22Rv1 (cell line): ENCODE measurements around the gene INPP1.

Experiments
- H3K27ac ChIP-seq: fragments of 450-650 bp; 2 replicates; pipeline ENCODE4 v1.5.1; 2017
- ZFX ChIP-seq: fragments of 450-650 bp; IDR thresholded peaks from 2 replicates; pipeline ENCODE4 v1.6.1; 2017; ENCODE audit warnings: antibody characterized with exemption, borderline replicate concordance
- TF ChIP-seq, protein P1 (sequence below): fragments of 450-650 bp; IDR thresholded peaks from 2 replicates; pipeline ENCODE4 v1.5.1; 2017; ENCODE audit warnings: mild to moderate bottlenecking

The INPP1 gene

GRCh38 chr2:190405070-190405469 is 61.7 kb downstream of the INPP1 start:
- TF ChIP-seq, protein P1, sequence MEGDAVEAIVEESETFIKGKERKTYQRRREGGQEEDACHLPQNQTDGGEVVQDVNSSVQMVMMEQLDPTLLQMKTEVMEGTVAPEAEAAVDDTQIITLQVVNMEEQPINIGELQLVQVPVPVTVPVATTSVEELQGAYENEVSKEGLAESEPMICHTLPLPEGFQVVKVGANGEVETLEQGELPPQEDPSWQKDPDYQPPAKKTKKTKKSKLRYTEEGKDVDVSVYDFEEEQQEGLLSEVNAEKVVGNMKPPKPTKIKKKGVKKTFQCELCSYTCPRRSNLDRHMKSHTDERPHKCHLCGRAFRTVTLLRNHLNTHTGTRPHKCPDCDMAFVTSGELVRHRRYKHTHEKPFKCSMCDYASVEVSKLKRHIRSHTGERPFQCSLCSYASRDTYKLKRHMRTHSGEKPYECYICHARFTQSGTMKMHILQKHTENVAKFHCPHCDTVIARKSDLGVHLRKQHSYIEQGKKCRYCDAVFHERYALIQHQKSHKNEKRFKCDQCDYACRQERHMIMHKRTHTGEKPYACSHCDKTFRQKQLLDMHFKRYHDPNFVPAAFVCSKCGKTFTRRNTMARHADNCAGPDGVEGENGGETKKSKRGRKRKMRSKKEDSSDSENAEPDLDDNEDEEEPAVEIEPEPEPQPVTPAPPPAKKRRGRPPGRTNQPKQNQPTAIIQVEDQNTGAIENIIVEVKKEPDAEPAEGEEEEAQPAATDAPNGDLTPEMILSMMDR, result no peak
- no peak for TF ChIP-seq ZFX
- H3K27ac ChIP-seq, result no peak overlapping the region

DNA sequence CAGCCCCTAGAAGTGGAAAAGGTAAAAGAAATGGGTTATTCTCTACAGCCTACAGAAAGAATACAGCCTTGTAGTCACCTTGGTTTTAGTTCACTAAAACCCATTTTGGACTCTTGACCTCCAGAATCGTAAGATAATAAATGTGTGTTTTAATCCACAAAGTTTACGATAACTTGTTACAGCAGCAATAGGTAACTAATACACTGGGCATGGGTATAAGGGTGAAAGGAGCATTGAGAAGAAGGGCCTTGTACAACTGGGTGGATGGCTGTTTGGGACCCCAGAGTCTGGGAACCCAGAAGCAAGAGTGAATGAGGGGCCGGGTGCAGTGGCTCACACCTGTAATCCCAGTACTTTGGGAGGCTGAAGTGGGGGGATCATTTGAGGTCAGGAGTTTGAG is 62.6 kb downstream of the INPP1 start:
- no peak overlapping the region for H3K27ac ChIP-seq
- TF ChIP-seq ZFX, result no peak
- TF ChIP-seq, protein P1, result no peak

- TF ChIP-seq ZFX, result no peak
- TF ChIP-seq, protein P1, result no peak
- no peak overlapping the region for H3K27ac ChIP-seq
Measured at GRCh38 chr2:190406805-190407204, 63.4 kb downstream of the INPP1 start.

GRCh38 chr2:190407246-190407661 is 63.9 kb downstream of the INPP1 start:
- H3K27ac ChIP-seq, result no peak overlapping the region
- TF ChIP-seq, protein P1, result no peak
- no peak for TF ChIP-seq ZFX

DNA sequence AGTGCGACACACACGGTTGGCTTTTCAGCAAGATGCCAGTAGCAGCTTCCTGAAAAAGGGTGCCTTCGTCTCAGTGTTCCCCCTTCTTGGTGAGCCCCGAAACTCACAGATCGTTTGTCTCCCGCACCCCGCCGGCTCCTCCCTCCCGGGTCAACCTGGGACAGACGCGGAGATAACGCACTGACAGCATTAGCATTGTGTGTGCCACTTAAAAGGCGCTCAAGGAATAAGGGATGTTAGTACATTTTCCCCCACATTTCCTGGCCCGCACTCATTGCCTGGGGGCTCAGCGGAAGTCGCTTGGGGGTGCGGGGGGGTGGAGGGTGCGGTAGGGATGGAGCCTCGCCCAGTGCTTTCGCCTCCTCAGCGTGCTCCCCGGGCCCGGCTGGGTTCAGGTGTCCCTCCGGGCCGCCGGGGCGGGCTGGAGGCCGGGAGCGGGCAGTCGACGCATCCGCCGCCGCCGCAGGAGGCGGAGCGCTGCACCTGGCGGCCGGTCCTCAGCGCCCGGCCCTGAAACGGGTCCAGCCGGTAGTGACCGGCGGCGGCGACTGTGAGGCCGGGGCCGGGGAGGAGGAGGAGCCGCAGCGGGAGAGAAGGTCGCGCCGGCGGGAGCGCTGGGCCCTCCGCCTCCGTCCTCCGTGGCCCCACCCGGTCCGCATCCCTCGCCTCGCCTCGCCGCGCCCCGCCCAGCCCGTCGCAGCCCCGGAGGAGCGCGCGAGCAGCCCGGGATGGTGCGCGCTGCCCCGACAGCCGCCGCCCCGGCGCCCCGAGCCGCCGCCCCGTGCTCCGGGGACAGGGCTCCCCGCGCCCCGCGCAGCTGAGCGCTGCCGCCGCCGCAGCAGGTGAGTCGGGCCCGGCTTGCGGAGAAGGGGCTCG is 64.5 kb downstream of the INPP1 start, which contains the start of gene MFSD6:
Gene MFSD6, plus strand, starts transcription at position 694 of the 876 bp plus-strand sequence. CDS start 27,675 bp downstream, outside the sequence.
- no peak for TF ChIP-seq ZFX
- TF ChIP-seq, protein P1, result peak; percentile 24; the same call in 1 of the 2 replicates
- no peak within 1 kb of the TSS for H3K27ac ChIP-seq

DNA sequence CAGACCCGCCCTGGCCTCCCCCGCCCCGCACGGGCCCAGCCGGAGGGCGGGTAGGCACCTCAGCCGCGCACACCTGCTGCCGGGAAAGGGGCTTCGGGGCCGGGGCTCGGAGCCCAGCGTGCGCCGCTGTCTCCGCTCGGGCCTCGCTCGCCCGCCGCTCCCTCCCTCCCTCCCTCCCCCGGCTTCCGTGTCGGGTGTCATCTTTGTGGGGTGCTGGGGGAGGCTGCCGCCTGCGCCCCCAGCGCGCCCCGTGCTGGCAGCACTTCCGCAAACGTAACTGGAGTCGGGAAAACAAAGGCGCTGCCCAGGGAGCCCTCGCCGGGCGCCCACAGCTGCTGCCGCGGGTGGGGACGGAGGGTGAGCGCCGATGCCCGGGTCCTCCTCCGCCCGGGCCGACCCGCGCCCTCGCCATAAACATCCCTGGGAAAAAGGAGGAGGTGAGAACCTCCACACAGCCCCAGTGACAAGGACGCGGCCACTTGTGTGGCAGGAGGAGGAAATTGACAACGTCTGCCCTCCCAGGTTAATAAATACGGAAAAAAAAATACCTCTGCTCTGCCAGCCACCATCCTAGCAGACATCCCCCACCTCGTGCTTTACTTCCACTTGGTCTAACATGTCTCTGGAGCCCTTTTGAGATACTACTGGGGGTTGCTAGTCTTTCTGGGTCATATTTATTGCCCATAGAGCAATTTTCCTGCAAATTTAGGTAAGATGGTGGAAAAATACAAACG is 65.3 kb downstream of the INPP1 start:
- no peak overlapping the region for H3K27ac ChIP-seq
- TF ChIP-seq, protein P1, result no peak

DNA sequence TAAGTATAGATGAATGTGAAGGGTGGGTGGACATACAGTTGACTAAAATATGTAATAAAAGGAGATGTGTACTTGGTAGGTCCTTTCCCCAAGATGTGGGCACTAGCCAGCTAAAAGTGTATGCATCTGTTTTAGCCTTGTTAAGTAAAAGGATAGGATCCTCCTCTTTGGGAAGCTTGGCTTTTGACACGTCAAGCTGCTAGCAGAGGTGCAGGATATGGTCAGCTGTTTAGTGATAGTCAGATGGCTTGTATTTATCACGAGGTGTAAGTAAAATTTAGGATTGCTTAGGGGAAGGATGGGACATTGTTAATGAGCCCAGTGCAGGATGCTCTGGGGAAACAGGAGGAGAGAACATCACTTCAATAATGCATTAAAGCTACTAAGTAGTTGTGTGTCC is 66.2 kb downstream of the INPP1 start:
- no peak for TF ChIP-seq ZFX
- TF ChIP-seq, protein P1, result no peak
- H3K27ac ChIP-seq, result no peak overlapping the region
